ENCODE measurements around the gene NUPR2.
"Not testable (repeated sequence)": the region's sequence is repeated elsewhere in the genome, so short reads cannot be mapped to it uniquely, and the experiment has no call there.

Gene NUPR2

GRCh38 chr7:56110611-56111010, 5.6 kb downstream of the NUPR2 start:
- in situ Hi-C loops (cut with MboI; ENCODE audit: low sequenced_read_pairs, unreplicated experiment), result loop anchor here (25.0 kb wide), 1 partner anchor 98 kb away; no protein-coding TSS in a partner anchor
- DNase-seq (ENCODE audit: low spot score), result no peak
- TF ChIP-seq CTCF (IDR thresholded peaks at IDR 0.05; ENCODE audit: borderline replicate concordance, control extremely low read depth, extremely low read depth, insufficient read depth, missing control alignments), result no peak

- no peak for TF ChIP-seq CTCF (IDR thresholded peaks at IDR 0.05; ENCODE audit: borderline replicate concordance, control extremely low read depth, extremely low read depth, insufficient read depth, missing control alignments)
- in situ Hi-C loops (cut with MboI; ENCODE audit: low sequenced_read_pairs, unreplicated experiment), result loop anchor here (25.0 kb wide), 1 partner anchor 96 kb away; no protein-coding TSS in a partner anchor
- no peak for DNase-seq (ENCODE audit: low spot score)
These were observed 8.3 kb downstream of the NUPR2 start for GRCh38 chr7:56107954-56108258.

GRCh38 chr7:56106108-56107073, 9.8 kb downstream of the NUPR2 start, which contains the start of gene CHCHD2:
TSS of gene CHCHD2 (minus strand) at chr7:56106476. CDS start at chr7:56106413, 63 bp downstream.
- peak; percentile 97 for DNase-seq (ENCODE audit: low spot score)
- in situ Hi-C loops (cut with MboI; ENCODE audit: low sequenced_read_pairs, unreplicated experiment), result loop anchor here (25.0 kb wide), 1 partner anchor 94 kb away; no protein-coding TSS in a partner anchor
- TF ChIP-seq CTCF (IDR thresholded peaks at IDR 0.05; ENCODE audit: borderline replicate concordance, control extremely low read depth, extremely low read depth, insufficient read depth, missing control alignments), result no peak

GRCh38 chr7:56105508-56105907, 10.7 kb downstream of the NUPR2 start:
- TF ChIP-seq CTCF (IDR thresholded peaks at IDR 0.05; ENCODE audit: borderline replicate concordance, control extremely low read depth, extremely low read depth, insufficient read depth, missing control alignments), result no peak
- in situ Hi-C loops (cut with MboI; ENCODE audit: low sequenced_read_pairs, unreplicated experiment), result loop anchor here (25.0 kb wide), 1 partner anchor 93 kb away; no protein-coding TSS in a partner anchor
- DNase-seq (ENCODE audit: low spot score), result no peak

- in situ Hi-C loops (cut with MboI; ENCODE audit: low sequenced_read_pairs, unreplicated experiment), result loop anchor here (25.0 kb wide), 1 partner anchor 92 kb away; no protein-coding TSS in a partner anchor
These were observed 12.1 kb downstream of the NUPR2 start for GRCh38 chr7:56104138-56104537.

GRCh38 chr7:56099653-56100052, 16.6 kb downstream of the NUPR2 start:
- in situ Hi-C loops (cut with MboI; ENCODE audit: low sequenced_read_pairs, unreplicated experiment), result loop anchor here (25.0 kb wide), 3 partner anchors 87 to 812 kb away; no protein-coding TSS in a partner anchor
- TF ChIP-seq CTCF (IDR thresholded peaks at IDR 0.05; ENCODE audit: borderline replicate concordance, control extremely low read depth, extremely low read depth, insufficient read depth, missing control alignments), result no peak
- no peak for DNase-seq (ENCODE audit: low spot score)

More at GRCh38 chr7:56104138-56104537, 12.1 kb downstream of the NUPR2 start:
- DNase-seq (ENCODE audit: low spot score), result not testable (repeated sequence)

- not testable (repeated sequence) for DNase-seq (ENCODE audit: low spot score)
- in situ Hi-C loops (cut with MboI; ENCODE audit: low sequenced_read_pairs, unreplicated experiment), result loop anchor here (25.0 kb wide), 2 partner anchors 461 to 811 kb away; no protein-coding TSS in a partner anchor
These were observed 17.8 kb downstream of the NUPR2 start for GRCh38 chr7:56098187-56099008.
